Neural progenitor cell (in vitro differentiated cells): Measurements from ENCODE around the gene STIL. TPM values are rescaled to one million over a fixed set of nuclear protein-coding genes. Genes with fewer than 3 reads are reported as not detected.

ENCODE experiments used
- DNase-seq: peaks from one replicate; pipeline ENCODE4 v3.0.0-alpha.2; 2016; ENCODE audit warnings: low spot score
- H2AFZ ChIP-seq: fragments of 200-600 bp; sonication (generic); replicated peaks from 2 replicates; pipeline ENCODE4 v1.6.1; 2016; ENCODE audit warnings: antibody characterized with exemption
- H3F3A ChIP-seq: fragments of 200-600 bp; sonication (generic); 2 replicates; pipeline ENCODE4 v1.6.1; 2016; ENCODE audit warnings: antibody characterized with exemption, low read depth
- H3K27ac ChIP-seq: fragments of 200-600 bp; sonication (generic); 2 replicates; pipeline ENCODE4 v1.5.1; 2016; ENCODE audit warnings: mild to moderate bottlenecking
- H3K27me3 ChIP-seq: fragments of 200-600 bp; sonication (generic); 2 replicates; pipeline ENCODE4 v1.6.1; 2016; ENCODE audit warnings: mild to moderate bottlenecking, moderate library complexity
- H3K36me3 ChIP-seq: fragments of 200-600 bp; sonication (generic); 2 replicates; pipeline ENCODE4 v1.5.1; 2016
- H3K4me1 ChIP-seq: fragments of 200-600 bp; sonication (generic); 2 replicates; pipeline ENCODE4 v1.6.1; 2016; ENCODE audit warnings: mixed run types
- H3K4me2 ChIP-seq: fragments of 200-600 bp; sonication (generic); 2 replicates; pipeline ENCODE4 v1.6.1; 2016
- H3K4me3 ChIP-seq: fragments of 200-600 bp; sonication (generic); 2 replicates; pipeline ENCODE4 v1.5.1; 2016
- H3K79me2 ChIP-seq: fragments of 200-600 bp; sonication (generic); 2 replicates; pipeline ENCODE4 v1.6.1; 2016; ENCODE audit warnings: low read depth
- H3K9ac ChIP-seq: fragments of 200-600 bp; sonication (generic); 2 replicates; pipeline ENCODE4 v1.6.1; 2016
- H3K9me3 ChIP-seq: fragments of 200-600 bp; sonication (generic); 2 replicates; pipeline ENCODE4 v1.5.1; 2016; ENCODE audit warnings: low read depth
- H4K20me1 ChIP-seq: fragments of 200-600 bp; sonication (generic); 2 replicates; pipeline ENCODE4 v1.6.1; 2016; ENCODE audit warnings: low read depth
- H3K27ac Mint-ChIP-seq: 3 replicates; pipeline ENCODE4 v1.8.0; 2021; ENCODE audit warnings: mixed read lengths
- H3K27me3 Mint-ChIP-seq: 2 replicates; pipeline ENCODE4 v1.8.0; 2022; ENCODE audit warnings: low read depth, mild to moderate bottlenecking, inconsistent platforms, moderate library complexity, mixed read lengths; ENCODE audit not compliant: insufficient read depth
- H3K36me3 Mint-ChIP-seq: 3 replicates; pipeline ENCODE4 v1.8.0; 2021; ENCODE audit warnings: mixed read lengths
- H3K4me1 Mint-ChIP-seq: 3 replicates; pipeline ENCODE4 v1.8.0; 2021; ENCODE audit warnings: mixed read lengths
- H3K4me3 Mint-ChIP-seq: 3 replicates; pipeline ENCODE4 v1.8.0; 2021; ENCODE audit warnings: mild to moderate bottlenecking, moderate library complexity, mixed read lengths
- H3K9me3 Mint-ChIP-seq: 3 replicates; pipeline ENCODE4 v1.8.0; 2020; ENCODE audit warnings: mixed read lengths
- CTCF ChIP-seq: fragments of 200-600 bp; sonication (generic); IDR thresholded peaks from 2 replicates; pipeline ENCODE4 v1.5.1; 2017; ENCODE audit warnings: antibody characterized with exemption, mild to moderate bottlenecking
- EZH2 ChIP-seq: fragments of 200-600 bp; sonication (generic); IDR thresholded peaks from 2 replicates; pipeline ENCODE4 v1.6.1; 2017; ENCODE audit warnings: antibody characterized with exemption, mild to moderate bottlenecking, moderate library complexity
- EZH2phosphoT487 ChIP-seq: fragments of 200-600 bp; sonication (generic); IDR thresholded peaks from 2 replicates; pipeline ENCODE4 v1.6.1; 2017; ENCODE audit warnings: antibody characterized with exemption
- total RNA-seq: library from RNA; depleted of rRNA; stranded (reverse); fragments of >200 nt; gene quantifications from 2 replicates; pipeline ENCODE4 v1.2.3, GENCODE V29; 2015; ENCODE audit warnings: low replicate concordance

The STIL gene
- total RNA-seq, 1 donor from 2014 or later, result 59.0 TPM

- peaks cover 2% of the 10 kb centered on the region for H3K9me3 Mint-ChIP-seq
- no peak overlapping the region for H3K4me3 Mint-ChIP-seq
- Histone ChIP-seq H3K4me1 (peaks cover 5% of the 10 kb centered on the region), H3K36me3 (no peaks in the 10 kb centered on the region), H3K27me3 (peaks cover 91% of the 10 kb centered on the region), H2AFZ (no peak overlapping the region), H3K9me3 (no peaks in the 10 kb centered on the region), H3K27ac (no peak overlapping the region), H3F3A (no peaks in the 10 kb centered on the region), H3K79me2 (no peaks in the 10 kb centered on the region), H3K4me2 (no peak overlapping the region), H3K4me3 (no peak overlapping the region), H3K9ac (no peak overlapping the region), H4K20me1 (peaks cover 12% of the 10 kb centered on the region)
- no peak for DNase-seq
- peaks cover 5% of the 10 kb centered on the region for H3K4me1 Mint-ChIP-seq
- H3K27ac Mint-ChIP-seq, result no peak overlapping the region
- peaks cover 22% of the 10 kb centered on the region for H3K27me3 Mint-ChIP-seq
- H3K36me3 Mint-ChIP-seq, result no peaks in the 10 kb centered on the region
- TF ChIP-seq CTCF, result no peak
- TF ChIP-seq EZH2phosphoT487, result no peak
- no peak for TF ChIP-seq EZH2
Measured at GRCh38 chr1:47238935-47239592, 74.9 kb downstream of the STIL start.

GRCh38 chr1:47235806-47236205 lies 78.1 kb downstream of the STIL start:
- Histone ChIP-seq H3K79me2 (no peaks in the 10 kb centered on the region), H3K36me3 (no peaks in the 10 kb centered on the region), H3K27me3 (peaks cover 94% of the 10 kb centered on the region), H3K27ac (no peak overlapping the region), H3F3A (peaks cover 18% of the 10 kb centered on the region), H3K4me2 (no peak overlapping the region), H3K9me3 (no peaks in the 10 kb centered on the region), H2AFZ (no peak overlapping the region), H4K20me1 (peaks cover 31% of the 10 kb centered on the region), H3K9ac (no peak overlapping the region), H3K4me1 (peaks cover 22% of the 10 kb centered on the region), H3K4me3 (no peak overlapping the region)
- Mint-ChIP-seq H3K27ac (no peak overlapping the region), H3K36me3 (peaks cover 2% of the 10 kb centered on the region), H3K27me3 (peaks cover 51% of the 10 kb centered on the region), H3K4me3 (no peak overlapping the region), H3K9me3 (peaks cover 5% of the 10 kb centered on the region), H3K4me1 (peaks cover 17% of the 10 kb centered on the region)
- no peak for DNase-seq
- TF ChIP-seq CTCF, result no peak
- TF ChIP-seq EZH2, result no peak
- TF ChIP-seq EZH2phosphoT487, result no peak

- H3K4me3 Mint-ChIP-seq, result no peak overlapping the region
- no peak for DNase-seq
- H3K4me3 ChIP-seq, result no peak overlapping the region
Measured at GRCh38 chr1:47235241-47235681, 78.7 kb downstream of the STIL start.

More at GRCh38 chr1:47235241-47235681, 78.7 kb downstream of the STIL start:
- no peak overlapping the region for H2AFZ ChIP-seq
- Mint-ChIP-seq H3K27me3 (peaks cover 56% of the 10 kb centered on the region), H3K9me3 (peaks cover 5% of the 10 kb centered on the region), H3K27ac (no peak overlapping the region), H3K4me1 (peaks cover 20% of the 10 kb centered on the region), H3K36me3 (peaks cover 2% of the 10 kb centered on the region)
- no peaks in the 10 kb centered on the region for H3K36me3 ChIP-seq
- peaks cover 36% of the 10 kb centered on the region for H4K20me1 ChIP-seq
- H3K4me1 ChIP-seq, result peaks cover 27% of the 10 kb centered on the region
- H3K9me3 ChIP-seq, result no peaks in the 10 kb centered on the region
- no peak overlapping the region for H3K9ac ChIP-seq
- no peaks in the 10 kb centered on the region for H3K79me2 ChIP-seq
- no peak overlapping the region for H3K27ac ChIP-seq
- H3F3A ChIP-seq, result peaks cover 21% of the 10 kb centered on the region
- peak overlapping the region; percentile 37 for H3K4me2 ChIP-seq
- peaks cover 99% of the 10 kb centered on the region for H3K27me3 ChIP-seq
- no peak for TF ChIP-seq EZH2phosphoT487
- no peak for TF ChIP-seq EZH2
- TF ChIP-seq CTCF, result no peak
